Glutamatergic neuron (in vitro differentiated cells): ENCODE measurements around the gene ALPK1. TPM values are rescaled to one million over a fixed set of nuclear protein-coding genes. Genes with fewer than 3 reads are reported as not detected.

ENCODE experiments used
- DNase-seq: peaks from one replicate; pipeline ENCODE4 v3.0.0; 2022
- H3K27ac Mint-ChIP-seq: one replicate; pipeline ENCODE4 v1.8.0; 2020; ENCODE audit warnings: mild to moderate bottlenecking, mixed read lengths, inconsistent platforms; ENCODE audit not compliant: unreplicated experiment
- H3K27me3 Mint-ChIP-seq: one replicate; pipeline ENCODE4 v1.8.0; 2020; ENCODE audit warnings: mild to moderate bottlenecking, moderate library complexity, mixed read lengths, inconsistent platforms; ENCODE audit not compliant: unreplicated experiment
- H3K36me3 Mint-ChIP-seq: one replicate; pipeline ENCODE4 v1.8.0; 2020; ENCODE audit warnings: mild to moderate bottlenecking, mixed read lengths, inconsistent platforms; ENCODE audit not compliant: unreplicated experiment
- H3K4me1 Mint-ChIP-seq: one replicate; pipeline ENCODE4 v1.8.0; 2020; ENCODE audit warnings: mild to moderate bottlenecking, low read depth, mixed read lengths, inconsistent platforms; ENCODE audit not compliant: unreplicated experiment
- H3K4me3 Mint-ChIP-seq: one replicate; pipeline ENCODE4 v1.8.0; 2020; ENCODE audit warnings: mild to moderate bottlenecking, mixed read lengths, inconsistent platforms; ENCODE audit not compliant: unreplicated experiment
- H3K9me3 Mint-ChIP-seq: one replicate; pipeline ENCODE4 v1.8.0; 2020; ENCODE audit warnings: mild to moderate bottlenecking, moderate library complexity, mixed read lengths, inconsistent platforms; ENCODE audit not compliant: unreplicated experiment
- total RNA-seq: library from RNA; stranded (reverse); fragmentation: NEBNext Ultra II Directional; extraction: Animal tissue kit (Norgen Biotek cat#: 25700); gene quantifications from one replicate; pipeline ENCODE4 v1.2.1, GENCODE V29; 2021; ENCODE audit not compliant: unreplicated experiment
- TF ChIP-seq, protein P1 (sequence below): fragments of 200-600 bp; sonication (generic); IDR thresholded peaks from one replicate; pipeline ENCODE4 v1.5.0; 2021; ENCODE audit not compliant: partially characterized antibody, unreplicated experiment

Gene ALPK1
- total RNA-seq, 1 donor from 2014 or later, result 0.86 TPM

DNA sequence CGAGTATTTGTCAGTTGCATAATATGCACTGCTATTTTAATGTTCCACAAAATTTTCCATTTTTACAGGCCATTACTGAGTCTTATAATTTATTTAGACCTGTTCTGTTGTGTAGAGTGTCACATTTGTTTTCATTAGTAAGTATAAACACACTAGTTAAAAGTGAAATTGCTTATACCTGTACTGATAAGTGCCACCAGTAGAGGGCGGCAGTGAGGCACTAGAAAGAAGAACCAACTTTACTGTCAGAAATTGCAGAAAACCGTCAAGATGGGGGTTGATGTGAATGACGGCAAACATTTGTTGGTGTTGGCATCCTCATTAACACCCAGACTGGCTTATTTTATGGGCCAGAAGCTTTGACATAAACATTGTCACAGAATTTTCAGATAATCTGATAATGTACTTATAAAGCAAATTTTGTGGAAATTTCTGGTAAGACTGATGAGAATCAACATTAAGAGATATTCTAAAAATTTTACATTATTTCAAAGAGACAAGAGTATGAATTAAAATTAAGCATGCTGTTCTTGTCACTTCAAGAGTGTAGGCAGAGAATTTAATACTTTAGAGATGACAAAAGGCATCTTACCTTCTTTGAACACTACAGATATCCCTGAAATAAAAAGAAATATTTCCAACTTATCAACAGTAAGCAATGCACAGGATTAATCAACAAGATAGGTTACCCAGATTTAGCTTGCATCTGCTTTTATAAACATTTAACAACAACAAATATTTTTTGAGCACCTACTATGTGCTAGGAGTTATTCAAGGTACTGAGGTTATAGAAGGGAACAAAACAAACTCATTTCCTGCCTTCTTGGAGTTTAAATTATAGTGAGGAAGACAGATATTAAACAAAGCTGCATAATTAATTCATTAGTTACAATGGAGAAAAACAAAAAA is 24.9 kb downstream of the ALPK1 start:
- Mint-ChIP-seq H3K4me3 (no peak overlapping the region), H3K9me3 (peaks cover 5% of the 10 kb centered on the region), H3K27me3 (no peaks in the 10 kb centered on the region)

DNA sequence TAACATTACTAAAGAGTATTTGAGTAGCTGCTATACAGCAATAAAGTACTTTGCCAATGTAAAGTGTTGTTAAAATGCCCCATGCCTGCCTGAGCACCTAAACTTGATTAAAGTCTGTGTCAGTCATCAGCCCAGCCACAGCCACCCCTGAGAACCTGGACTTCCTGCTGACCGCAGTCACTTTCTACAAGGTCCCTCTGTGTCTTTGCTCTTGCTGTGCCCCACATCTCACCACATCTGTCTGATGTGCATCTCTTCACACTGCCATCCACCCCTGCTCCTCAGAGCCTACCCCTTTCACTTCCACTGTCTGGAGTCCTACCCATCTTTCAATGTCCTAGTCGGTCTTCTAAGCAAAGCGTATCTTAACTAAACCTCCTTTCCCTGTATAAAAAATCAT is 25.7 kb downstream of the ALPK1 start:
- no peaks in the 10 kb centered on the region for H3K27me3 Mint-ChIP-seq
- H3K4me1 Mint-ChIP-seq, result peaks cover 29% of the 10 kb centered on the region

More for the DNA sequence above, 24.9 kb downstream of the ALPK1 start:
- H3K4me1 Mint-ChIP-seq, result peaks cover 28% of the 10 kb centered on the region
- TF ChIP-seq, protein P1, sequence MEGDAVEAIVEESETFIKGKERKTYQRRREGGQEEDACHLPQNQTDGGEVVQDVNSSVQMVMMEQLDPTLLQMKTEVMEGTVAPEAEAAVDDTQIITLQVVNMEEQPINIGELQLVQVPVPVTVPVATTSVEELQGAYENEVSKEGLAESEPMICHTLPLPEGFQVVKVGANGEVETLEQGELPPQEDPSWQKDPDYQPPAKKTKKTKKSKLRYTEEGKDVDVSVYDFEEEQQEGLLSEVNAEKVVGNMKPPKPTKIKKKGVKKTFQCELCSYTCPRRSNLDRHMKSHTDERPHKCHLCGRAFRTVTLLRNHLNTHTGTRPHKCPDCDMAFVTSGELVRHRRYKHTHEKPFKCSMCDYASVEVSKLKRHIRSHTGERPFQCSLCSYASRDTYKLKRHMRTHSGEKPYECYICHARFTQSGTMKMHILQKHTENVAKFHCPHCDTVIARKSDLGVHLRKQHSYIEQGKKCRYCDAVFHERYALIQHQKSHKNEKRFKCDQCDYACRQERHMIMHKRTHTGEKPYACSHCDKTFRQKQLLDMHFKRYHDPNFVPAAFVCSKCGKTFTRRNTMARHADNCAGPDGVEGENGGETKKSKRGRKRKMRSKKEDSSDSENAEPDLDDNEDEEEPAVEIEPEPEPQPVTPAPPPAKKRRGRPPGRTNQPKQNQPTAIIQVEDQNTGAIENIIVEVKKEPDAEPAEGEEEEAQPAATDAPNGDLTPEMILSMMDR, result peak; percentile 98
- H3K36me3 Mint-ChIP-seq, result no peaks in the 10 kb centered on the region
- no peak overlapping the region for H3K27ac Mint-ChIP-seq
- DNase-seq, result peak; percentile 75

DNA sequence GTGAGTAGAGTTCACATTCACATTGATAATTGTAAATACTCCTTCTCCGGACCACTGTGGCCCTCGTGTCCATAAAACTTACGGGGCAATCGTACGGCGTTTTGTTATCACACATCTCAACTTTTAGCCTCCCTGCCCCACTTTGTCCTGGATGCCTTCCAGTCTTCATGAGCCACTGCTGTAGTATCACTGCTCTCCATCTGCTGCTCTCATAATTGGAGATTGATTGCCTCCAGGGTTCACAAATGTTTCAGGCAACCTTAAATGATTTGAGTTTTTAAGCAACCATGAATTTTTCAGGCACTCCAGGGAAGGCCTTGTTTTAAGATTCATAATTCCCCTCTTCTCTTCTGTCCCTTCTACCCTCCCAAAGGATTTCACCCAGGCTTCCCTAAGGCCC is 28.4 kb downstream of the ALPK1 start:
- Mint-ChIP-seq H3K4me1 (peaks cover 52% of the 10 kb centered on the region), H3K27me3 (no peaks in the 10 kb centered on the region), H3K9me3 (peaks cover 6% of the 10 kb centered on the region), H3K27ac (peak overlapping the region; percentile 4), H3K4me3 (peak overlapping the region; percentile 51), H3K36me3 (no peaks in the 10 kb centered on the region)
- TF ChIP-seq, protein P1, result no peak
- DNase-seq, result no peak

More for the DNA sequence above, 25.7 kb downstream of the ALPK1 start:
- TF ChIP-seq, protein P1, result no peak
- Mint-ChIP-seq H3K4me3 (peak overlapping the region; percentile 30), H3K27ac (peak overlapping the region; percentile 68), H3K36me3 (no peaks in the 10 kb centered on the region), H3K9me3 (peaks cover 5% of the 10 kb centered on the region)
- DNase-seq, result no peak

DNA sequence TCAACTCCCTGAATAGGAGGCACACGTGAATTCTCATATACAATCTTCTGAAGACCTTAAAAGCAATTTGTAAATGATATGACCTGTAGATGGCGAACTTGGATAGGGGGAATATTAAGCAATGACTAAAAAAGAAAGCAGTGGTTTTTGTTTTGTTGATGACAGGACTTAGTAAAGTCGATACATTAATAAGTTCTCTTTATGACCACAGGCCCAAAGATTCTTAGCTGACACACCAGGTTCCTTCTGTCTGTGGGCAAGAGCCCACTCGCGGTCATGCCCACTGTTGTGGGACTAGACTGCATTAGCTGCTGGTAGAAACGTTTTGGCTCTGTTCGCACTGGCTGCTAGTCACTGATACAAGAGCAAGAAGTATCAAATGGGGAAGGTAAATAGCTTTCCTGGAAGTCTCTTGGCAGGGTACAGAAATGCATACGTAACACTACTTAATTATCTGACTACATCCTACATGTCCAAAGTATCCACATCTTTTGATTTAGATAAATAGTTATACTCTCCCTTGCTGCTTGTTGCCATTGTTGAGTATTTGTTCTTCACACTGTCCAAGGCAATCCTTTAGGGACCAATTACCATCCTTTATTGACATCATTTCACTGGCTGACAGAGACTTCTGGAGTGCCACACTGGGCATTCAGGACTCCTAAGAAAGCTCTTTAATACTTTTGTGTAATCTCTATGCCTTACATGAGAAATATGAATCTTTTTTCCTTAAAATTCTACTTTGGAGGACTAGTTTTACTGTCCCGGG is 31.0 kb downstream of the ALPK1 start:
- no peak for DNase-seq
- Mint-ChIP-seq H3K9me3 (peaks cover 8% of the 10 kb centered on the region), H3K4me3 (peak overlapping the region; percentile 18), H3K27me3 (peaks cover 6% of the 10 kb centered on the region), H3K27ac (peak overlapping the region; percentile 57), H3K36me3 (no peaks in the 10 kb centered on the region), H3K4me1 (peaks cover 59% of the 10 kb centered on the region)
- TF ChIP-seq, protein P1, result peak; percentile 56

GRCh38 chr4:112328734-112329130 is 31.6 kb downstream of the ALPK1 start:
- Mint-ChIP-seq H3K36me3 (no peaks in the 10 kb centered on the region), H3K9me3 (peaks cover 6% of the 10 kb centered on the region), H3K27me3 (peaks cover 6% of the 10 kb centered on the region), H3K27ac (peak overlapping the region; percentile 57), H3K4me1 (peaks cover 55% of the 10 kb centered on the region), H3K4me3 (peak overlapping the region; percentile 18)
- DNase-seq, result no peak
- TF ChIP-seq, protein P1, result no peak
